ENCODE data around the gene PNLIPRP3.

The PNLIPRP3 gene

DNA sequence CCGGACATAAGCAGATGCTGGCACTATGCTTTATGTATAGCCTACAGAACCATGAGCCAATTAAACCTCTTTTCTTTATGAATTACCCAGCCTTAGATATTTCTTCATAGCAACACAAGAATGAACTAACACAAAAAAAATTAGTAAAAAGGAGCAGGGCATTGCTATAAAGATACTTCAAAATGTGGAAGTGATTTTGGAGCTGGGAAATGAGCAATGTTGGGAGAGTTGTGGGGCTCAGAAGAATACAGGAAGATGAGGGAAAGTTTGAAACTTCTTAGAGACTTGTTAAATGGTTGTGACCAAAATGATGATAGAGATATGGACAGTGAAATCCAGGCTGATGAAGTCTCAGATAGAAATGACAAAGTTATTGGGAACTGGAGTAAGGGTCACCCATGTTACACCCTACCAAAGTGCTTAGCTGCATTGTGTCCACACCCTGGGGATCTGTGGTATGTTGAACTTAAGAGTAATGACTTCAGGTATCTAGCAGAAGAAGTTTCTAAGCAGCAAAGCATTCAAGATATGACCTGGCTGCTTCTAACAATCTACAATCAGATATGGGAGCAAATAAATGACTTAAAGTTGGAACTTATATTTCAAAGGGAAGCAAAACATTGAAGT, 24.2 kb downstream of the PNLIPRP3 start:
- DNase-seq (ENCODE audit: low read depth in 2 of 2): no peak

DNA sequence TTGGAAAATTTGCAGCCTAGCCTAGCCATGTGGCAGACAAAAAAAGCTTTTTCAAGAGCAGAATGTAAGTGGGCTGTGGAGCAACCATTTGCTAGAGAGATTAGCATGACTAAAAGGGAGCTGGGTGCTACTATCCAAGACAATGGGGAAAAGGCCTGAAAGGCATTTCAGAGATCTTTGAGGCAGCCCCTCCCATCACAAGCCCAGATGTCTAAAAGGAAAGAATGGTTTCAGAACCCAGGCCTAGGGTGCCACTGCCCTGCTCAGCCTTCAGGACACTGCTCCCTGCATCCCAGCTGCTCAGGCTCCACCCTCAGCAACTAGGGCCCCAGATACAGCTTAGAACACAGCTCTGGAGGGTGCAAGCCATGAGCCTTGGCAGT, 24.7 kb downstream of the PNLIPRP3 start:
- no peak for DNase-seq (ENCODE audit: low read depth in 2 of 2)

DNA sequence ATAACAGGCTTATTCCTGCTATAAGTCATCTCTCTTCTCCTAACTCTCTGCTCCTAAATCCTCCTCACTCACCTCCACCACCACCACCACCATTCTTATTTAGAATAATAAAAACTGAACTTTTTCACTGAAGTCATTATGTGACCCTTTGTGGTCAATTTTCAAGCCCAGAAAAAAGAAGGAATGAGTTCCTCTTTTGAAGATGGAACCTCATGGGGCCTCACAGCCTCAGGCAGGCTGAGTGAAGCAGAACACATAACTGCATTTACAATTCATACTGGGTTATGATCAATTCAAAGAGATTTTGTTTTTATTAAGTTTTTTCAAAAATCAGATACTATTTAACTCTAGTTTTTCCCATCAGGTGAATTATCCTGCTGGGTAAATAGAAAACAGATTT, 29.8 kb downstream of the PNLIPRP3 start:
- no peak for DNase-seq (ENCODE audit: low read depth in 2 of 2)

DNA sequence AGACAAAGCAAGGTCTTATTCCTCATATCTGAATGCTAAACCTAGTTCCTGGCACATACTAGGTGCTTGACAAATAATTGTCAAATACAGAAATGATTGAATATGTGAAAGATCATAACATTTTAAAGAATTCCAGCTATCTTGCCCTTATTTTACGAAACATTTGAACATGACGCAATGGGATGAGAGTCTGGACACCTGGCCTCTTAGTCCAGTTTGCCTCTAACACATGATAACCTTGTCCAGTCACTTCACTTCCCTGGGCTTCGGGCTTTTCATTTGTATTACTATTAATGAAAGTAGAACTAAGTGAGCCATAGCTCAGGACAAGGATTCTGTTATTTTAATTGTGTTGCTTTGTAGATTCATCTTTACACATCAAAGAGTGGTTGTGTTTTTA, 32.6 kb downstream of the PNLIPRP3 start:
- DNase-seq (ENCODE audit: low read depth in 2 of 2): no peak

DNA sequence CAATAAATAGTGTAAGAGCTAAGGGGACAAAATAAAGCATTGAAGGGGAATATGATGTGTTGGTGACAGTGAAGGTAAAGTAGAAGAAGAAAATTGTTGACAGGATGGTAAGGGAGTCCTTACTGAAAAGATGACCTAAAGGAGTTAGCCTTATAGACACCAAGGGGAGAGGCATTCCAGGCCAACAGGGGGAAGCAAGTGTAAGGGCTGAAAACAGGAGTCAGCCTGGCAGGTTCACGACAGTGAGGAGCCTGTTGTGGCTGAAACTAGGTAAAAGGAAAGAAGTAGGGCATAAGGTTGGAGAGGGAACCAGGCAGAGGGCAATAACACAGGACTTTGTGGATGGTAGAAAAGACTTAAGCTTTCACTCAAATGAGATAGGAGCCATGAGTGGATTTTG, 34.0 kb downstream of the PNLIPRP3 start:
- no peak for DNase-seq (ENCODE audit: low read depth in 2 of 2)

DNA sequence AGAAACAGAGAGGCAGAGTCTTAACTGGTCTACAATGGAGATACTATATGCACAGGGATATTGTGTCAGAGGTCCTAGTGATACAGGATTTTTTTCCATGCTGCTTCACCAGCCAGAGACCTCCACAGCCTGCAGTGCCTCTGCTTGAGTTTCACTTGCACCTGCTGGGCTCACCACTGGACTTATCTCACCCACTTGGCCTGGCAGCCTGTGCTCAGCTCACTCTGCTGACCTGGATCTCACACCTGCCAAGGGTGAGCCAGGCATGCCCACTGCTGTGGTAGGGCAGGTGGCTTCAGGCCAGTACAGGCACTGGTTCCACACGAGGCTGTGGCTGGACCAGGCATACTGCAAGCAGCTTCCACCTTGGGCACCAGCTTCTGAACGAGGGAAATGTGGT, 36.6 kb downstream of the PNLIPRP3 start:
- DNase-seq (ENCODE audit: low read depth in 2 of 2): no peak

DNA sequence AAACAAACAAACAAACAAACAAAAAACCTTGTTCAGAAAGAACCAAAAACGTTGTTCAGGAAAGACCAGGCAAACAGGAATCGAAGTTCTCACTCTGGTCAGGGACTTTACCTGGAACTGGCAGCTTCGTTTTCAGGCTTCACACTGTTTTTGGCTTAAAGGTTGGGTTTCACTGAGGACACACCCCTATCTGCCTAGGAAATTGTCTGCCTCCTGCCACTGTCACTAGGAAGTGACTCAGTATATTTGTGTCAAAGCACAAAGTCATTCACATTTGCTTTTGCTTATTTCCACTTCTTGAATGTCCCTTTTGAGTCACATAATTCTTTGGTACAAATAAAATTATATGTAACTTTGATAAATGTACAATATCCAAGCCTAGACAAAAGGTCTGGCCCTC, 37.9 kb downstream of the PNLIPRP3 start:
- DNase-seq (ENCODE audit: low read depth in 2 of 2): no peak

DNA sequence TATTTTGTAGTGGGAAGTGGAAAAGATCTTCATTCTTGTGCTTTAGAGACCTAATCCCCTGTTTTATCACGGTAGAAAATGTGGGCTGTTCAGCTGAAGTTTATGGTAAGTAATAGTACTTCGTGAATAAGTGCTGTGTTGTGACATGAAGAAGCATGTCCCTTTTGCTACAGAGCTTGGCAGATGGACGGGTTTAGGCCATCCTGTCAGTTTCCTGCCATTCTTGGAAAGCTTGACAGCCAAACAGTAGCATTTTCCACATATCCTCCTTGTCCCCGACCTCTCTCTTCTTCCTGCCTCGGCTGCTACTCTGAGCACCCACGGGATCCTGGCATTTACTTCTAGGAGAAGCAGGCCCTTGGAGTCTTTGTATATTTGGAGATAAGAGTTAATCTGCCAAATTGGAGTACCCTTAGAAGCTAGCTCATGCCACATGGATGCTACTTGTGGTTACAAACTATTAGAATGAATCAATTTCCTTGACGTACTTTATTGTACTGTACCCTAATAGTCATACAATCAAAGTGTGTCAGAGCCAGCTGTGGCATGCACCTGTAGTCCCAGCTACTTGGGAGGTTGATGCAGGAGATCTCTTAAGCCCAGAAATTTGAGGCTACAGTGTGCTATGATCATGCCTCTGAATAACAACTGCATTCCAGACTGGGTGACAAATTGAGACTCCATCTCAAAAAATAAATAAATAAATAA, 39.2 kb downstream of the PNLIPRP3 start:
- no peak for DNase-seq (ENCODE audit: low read depth in 2 of 2)

DNA sequence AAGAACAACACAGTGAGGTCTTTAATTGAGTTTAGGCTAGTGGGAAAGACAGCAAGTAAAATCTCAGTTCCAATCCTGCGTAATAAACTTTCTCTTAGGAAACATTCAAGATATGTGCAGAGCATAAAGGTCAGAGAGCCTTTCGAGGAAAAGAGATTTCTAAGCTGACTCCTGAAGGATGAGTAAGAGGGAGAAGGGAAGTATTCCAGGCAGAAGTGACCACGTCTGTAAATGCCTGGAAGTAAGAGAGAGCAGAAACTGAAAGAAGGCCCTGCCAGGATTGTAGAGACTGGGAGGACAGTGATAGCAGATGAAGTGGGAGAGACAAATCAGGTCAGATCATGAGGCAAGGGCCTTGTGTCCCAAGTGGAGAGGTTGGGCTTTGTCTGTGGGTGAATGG, 41.8 kb downstream of the PNLIPRP3 start:
- no peak for DNase-seq (ENCODE audit: low read depth in 2 of 2)

DNA sequence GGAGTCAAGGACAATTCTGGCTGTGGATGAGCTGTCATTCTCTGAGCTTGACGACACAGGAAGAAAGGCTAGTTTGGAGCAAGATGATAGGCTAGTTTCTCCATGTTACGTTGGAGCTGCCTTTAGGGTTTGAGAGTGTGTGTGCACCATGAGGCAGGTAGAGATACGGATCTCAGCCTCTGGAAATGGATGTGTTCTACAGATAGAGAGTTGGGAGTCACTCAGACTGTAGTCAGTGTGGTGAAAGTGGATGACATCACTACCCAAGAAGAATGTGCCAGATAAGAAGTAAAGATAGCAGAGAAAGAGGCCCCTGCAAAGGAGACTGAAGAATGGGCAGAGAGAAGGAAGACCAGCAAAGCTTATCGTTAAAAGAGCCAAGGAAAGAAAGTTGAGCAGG, 42.4 kb downstream of the PNLIPRP3 start:
- no peak for DNase-seq (ENCODE audit: low read depth in 2 of 2)

DNA sequence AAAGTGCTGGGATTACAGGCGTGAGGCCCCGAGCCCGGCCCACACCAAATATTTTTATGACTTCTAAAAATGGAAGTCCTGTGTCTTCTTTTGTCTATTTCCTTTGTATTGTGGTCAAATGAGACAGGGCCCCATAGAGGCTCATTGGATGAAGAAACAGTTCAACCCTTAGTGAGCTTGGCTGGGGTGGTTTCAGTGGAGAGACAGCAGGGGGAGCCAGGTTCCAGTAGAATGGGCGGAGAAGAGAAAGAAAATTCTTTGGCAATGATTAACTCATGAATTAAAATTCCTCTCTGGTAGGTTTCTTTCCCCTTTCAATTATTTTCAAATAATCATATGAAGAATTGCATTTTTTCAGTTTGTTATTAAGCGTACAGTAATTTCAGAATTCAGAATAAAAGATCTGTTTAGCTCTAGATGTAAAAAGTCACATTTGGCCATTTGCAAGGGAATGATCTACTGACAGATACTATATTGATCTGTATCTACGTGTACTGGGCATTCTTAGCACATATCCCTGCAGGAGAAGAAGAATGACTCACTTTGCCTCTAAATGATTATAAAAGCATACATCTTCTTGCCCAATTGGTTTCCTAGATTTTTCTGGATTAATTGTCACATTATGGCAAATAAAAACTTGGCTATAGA, 43.2 kb downstream of the PNLIPRP3 start:
- no peak for DNase-seq (ENCODE audit: low read depth in 2 of 2)

DNA sequence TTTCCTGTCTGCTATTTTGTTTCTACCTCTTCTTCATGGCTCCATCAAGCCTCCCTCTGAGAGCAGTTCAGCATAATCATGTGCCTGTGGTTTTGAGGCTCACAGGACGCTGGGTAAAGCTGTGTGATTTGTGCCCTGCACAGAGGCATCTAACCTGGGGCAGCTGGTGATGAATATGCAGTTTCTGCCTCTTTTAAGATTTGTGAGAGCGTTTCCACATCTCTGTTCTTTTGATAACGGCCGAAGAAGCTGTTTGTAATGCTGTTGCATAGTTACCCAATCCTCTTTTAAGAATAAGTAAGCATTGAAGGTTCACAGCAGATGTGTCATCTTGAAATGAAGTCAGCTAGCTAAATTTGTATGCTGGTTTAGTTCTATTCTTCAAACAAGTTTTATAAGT, 45.2 kb downstream of the PNLIPRP3 start:
- no peak for DNase-seq (ENCODE audit: low read depth in 2 of 2)

DNA sequence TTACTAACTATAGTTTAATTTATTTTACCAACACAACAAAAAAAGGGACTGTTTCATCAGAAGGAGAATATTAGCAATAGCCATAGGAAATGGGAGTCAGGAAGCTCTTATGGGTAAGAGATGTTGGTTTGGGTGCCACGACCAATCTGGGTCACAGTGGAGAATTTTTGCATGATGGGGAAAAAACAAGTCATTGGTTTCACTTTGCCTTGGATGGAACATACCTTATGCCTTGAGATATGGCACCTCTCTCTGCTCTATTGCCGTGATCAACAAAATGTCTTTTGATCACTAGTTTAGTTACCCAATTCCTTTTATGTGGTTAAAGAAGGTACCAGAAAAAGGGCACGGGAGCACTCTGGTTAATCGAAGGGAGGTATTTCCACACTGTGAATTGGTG, 48.2 kb downstream of the PNLIPRP3 start:
- DNase-seq (ENCODE audit: low read depth in 2 of 2): no peak

DNA sequence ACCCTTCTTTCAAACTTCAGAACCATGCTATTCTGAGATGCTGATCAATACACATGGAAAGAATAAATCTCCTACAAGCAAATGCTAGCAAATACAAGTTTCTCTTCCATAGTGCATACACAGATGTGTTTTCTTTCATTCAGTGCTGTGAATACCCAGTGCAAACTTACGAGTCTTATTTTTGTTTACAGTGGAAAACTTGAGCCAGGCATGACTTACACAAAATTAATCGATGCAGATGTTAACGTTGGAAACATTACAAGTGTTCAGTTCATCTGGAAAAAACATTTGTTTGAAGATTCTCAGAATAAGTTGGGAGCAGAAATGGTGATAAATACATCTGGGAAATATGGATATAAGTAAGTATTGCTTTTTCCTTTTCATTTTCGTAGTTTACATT, 48.8 kb downstream of the PNLIPRP3 start:
- no peak for DNase-seq (ENCODE audit: low read depth in 2 of 2)

DNA sequence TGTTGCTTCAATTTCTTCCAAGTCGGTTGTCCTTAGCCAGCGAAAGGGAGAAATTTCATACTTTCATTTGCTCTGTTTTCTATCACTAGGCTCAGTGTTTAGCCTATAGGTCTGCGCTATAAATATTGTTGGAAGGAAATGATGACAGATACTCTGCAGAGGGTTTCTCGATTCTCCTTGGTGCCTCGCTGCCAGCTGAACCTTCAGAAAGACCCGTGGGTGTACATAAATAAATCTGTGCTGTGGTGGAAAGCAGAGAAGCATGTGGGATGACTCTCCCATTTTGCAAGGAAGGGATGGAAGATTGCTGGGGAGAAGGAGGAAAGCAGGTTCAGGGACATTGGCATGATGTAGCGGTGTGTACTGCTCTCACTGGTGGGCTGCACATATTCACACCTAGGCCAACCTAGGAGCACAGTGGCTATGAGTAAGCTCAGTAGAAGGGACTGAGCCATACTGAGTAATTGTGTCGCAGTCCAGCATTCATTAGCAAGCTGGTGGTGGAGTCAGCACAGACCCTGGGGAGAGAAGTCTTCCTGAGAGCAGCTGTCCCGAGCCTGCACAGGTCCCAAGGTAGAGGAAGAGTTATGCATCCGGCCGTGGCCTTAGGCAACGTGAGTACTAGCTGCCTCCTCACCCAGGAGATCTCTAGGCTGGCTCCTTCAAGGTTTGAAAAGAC, 50.5 kb downstream of the PNLIPRP3 start:
- DNase-seq (ENCODE audit: low read depth in 2 of 2): no peak

DNA sequence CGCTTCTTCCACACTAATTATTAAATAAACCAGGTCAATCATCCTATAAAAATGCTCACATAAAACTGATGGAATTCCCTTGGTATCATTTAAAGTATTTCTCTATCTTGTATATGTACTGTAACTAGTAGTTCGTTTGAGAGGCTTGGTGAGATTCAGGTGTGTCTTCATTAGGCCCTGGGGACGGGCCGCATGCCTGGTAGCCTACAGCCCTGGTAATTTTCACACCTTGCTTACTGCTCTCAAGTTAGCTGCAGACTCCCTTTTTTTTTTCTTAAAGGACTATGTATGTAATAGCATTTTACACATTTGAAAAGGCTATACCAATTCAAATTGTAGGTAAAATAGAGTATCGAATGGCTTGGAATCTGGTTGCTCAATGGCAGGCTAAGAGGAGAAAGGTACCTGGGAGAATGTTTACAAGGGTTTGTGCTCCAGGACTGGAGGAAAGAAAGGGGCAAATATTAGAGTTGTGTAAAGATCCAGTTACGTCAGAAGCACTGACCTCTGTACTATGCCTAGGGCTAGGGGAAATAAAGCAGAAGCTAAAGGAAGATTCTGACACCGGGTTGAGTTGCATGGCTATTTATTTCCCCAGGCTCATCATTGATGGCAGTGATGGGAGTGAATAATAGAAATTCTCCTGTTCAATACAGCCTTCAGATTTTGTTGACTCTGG, 59.3 kb downstream of the PNLIPRP3 start:
- no peak for DNase-seq (ENCODE audit: low read depth in 2 of 2)

DNA sequence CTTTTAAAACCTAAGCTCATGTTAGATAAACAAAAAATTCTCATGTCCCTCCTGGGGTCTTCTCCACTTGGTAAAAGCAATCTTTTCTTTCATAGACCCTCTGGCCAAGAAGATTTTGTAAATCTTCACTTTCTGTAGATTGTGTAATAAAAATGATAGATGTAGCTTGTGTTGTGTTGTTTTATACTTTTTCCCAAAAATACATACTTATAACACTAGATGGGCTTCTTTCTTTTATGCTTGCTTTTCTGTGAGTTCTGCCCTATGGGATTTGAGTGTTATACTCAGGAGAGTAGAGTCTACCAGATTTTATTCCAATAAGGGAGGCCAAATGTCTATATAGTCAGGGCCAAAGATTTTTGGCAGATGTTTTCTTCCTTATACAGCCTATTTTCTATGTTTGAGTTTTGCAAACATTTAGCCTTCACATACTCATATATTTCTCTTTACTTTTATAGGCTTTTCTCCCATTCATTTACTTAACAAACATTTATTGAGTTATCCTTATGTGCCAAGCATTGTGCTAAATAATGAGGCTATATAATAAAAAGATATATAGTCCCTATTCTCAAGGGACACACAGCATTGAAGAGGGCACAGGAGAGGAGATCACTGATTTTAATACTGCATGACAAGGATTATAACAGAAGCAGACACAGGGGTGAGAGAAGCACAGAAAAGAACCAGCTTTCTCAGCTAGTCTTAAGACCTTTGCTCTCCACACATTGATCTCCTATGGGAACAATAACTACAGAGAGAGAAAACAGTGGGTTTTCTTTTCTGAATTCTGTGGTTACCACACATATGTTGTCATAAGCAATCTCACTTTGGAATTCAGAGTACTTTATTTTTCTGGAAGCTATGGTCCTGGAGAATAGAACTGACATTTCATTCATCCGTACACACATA, 60.1 kb downstream of the PNLIPRP3 start:
- no peak for DNase-seq (ENCODE audit: low read depth in 2 of 2)

DNA sequence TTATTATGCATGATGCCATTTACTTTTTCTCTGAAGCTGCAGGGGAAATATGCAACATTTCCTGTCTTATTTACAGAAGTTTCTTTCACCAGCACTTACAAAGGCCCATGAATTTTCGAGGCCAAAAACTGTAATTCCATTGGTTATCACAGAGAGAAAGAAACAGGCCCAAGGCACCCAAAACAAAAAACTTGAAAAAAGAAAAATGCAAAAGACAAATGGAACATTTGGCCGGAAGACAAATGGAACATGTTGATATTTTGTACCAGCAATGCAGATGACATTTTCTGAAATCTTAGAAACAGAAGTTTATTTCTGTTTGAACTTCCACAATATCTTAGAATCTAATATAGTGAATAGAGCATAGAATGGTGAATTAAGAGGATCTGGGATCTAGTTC, 61.8 kb downstream of the PNLIPRP3 start:
- DNase-seq (ENCODE audit: low read depth in 2 of 2): no peak

DNA sequence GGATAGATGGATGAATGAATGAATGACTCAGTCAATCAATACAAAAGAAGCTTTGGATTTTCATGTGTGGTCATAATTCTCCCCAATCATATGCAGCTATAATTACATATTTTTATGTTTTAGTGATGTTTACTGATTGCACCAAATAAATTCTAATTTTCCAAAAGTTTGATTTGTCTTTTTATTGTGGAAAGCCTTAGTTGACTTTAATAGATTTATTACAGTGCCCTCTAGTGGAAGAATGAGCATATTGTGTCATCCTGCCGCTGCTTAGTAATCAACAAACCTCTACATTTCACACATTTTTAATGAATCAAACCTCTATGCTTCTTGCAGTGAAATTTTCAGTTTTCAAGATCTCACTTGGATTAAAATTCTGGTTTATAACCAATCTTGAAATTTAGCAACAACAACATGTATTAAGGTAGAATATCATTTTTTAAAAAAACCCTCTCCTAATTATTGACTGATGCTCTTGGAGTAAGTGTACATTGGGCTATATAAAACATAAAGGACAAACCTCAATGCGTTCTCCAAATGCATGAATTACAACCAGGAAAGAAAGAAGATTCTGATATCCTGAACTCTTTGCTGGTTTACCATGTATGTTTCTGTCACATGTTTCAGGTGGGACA, 62.5 kb downstream of the PNLIPRP3 start:
- no peak for DNase-seq (ENCODE audit: low read depth in 2 of 2)

DNA sequence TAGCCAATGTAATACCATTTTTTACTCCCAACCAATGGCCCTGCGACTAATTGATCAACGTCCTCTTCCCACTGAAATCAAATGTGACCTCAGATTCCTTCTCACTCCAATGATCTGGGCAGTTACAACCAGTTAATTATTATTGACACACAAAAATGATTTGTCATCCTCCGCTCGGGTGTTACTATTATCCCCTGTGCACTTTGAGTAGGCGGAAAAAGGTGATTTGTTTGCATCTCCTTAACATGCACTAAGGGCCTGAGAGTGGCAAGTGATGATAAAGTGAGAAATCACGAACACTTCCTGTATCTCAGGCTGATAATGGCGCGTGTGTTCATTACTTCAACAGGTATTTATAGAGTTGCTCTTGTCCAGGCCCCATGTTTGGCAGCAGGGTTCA, 77.1 kb downstream of the PNLIPRP3 start:
- no peak for DNase-seq (ENCODE audit: low read depth in 2 of 2)

DNA sequence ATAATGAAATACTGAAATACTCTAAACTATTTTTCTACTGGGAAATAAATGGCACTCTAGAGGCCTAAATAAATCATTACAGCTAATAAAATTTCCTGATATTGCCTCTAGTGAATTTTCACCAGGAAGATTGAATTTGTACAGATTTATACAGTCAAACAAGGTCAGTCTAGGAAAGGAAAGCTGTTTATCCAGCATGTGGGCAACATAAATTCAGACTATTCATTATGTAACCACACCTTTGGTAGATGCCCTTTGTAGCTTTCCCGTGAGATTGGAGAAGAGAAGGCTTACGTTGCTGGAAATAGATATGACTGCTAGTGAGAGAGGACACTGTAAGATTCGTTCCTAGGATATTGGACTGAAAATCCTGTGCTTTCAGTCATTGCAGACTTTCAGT, 82.9 kb downstream of the PNLIPRP3 start:
- no peak for DNase-seq (ENCODE audit: low read depth in 2 of 2)

Data from stimulated activated CD8-positive, alpha-beta memory T cell treated with anti-CD3 and anti-CD28 coated beads, Interleukin-15, amount 100 ng/mL, for 48 hours (primary cell).